ENCODE results near the gene CDH13. TPM values are rescaled to one million over a fixed set of nuclear protein-coding genes. Genes with fewer than 3 reads are reported as not detected.

The CDH13 gene
- total and polyA plus RNA-seq, 2 of the 8 experiments (the other 6 are each of a cell fraction or from before 2014, with no cell fraction given) = 2.3 to 2.4 TPM

- TF ChIP-seq SUZ12 (IDR thresholded peaks at IDR 0.05; ENCODE audit: low read length) (no peak), SP4 (IDR thresholded peaks at IDR 0.05; ENCODE audit: low read length) (no peak), USF2 (IDR thresholded peaks at IDR 0.05; ENCODE audit: low read length) (no peak), YY1 (IDR thresholded peaks at IDR 0.05; ENCODE audit: low read depth, low read length) (no peak)
Measured at GRCh38 chr16:83298541-83298940, 671.8 kb downstream of the CDH13 start (continued).
